GM12878 (cell line): ENCODE measurements around the gene EPB41L4B. TPM values are rescaled to one million over a fixed set of nuclear protein-coding genes. Genes with fewer than 3 reads are reported as not detected.

Experiments
- ATAC-seq: fragments of 200-7000 bp; cut with Tn5 transposase; 3 replicates; pipeline ENCODE4 v1.9.1; 2020; ENCODE audit warnings: mild to moderate bottlenecking, moderate library complexity
- BruUV-seq: library from RNA; stranded (reverse); fragments of 400-500 nt; replicated peaks from 2 replicates; lab custom pipeline; 2021; lab: Mats Ljungman, UMichigan
- CTCF ChIA-PET: fragments of 300-600 bp; sonication (Branson Sonifier 250); formaldehyde crosslinking; extraction: SDS; loops from one replicate; lab custom pipeline; 2021; ENCODE audit warnings: inconsistent platforms; lab: Yijun Ruan, JAX
- POLR2A ChIA-PET: fragments of 350-600 bp; formaldehyde crosslinking; extraction: SDS; loops from one replicate; lab custom pipeline; 2021; ENCODE audit warnings: inconsistent platforms; lab: Charles Lee
- RAD21 ChIA-PET: fragments of 300-600 bp; sonication (Branson Sonifier 250); formaldehyde crosslinking; loops from one replicate; lab custom pipeline; 2023; ENCODE audit warnings: antibody characterized with exemption; ENCODE audit not compliant: unreplicated experiment; lab: Charles Lee
- SMC1A ChIA-PET: fragments of 300-600 bp; sonication (Branson Sonifier 250); formaldehyde crosslinking; loops from one replicate; lab custom pipeline; 2023; ENCODE audit not compliant: unreplicated experiment, uncharacterized antibody; lab: Charles Lee
- DNase-seq: peaks from one replicate; pipeline ENCODE4 v3.0.0-alpha.2; 2011; ENCODE audit warnings: low read depth, low spot score
- FAIRE-seq: peaks from 3 replicates; lab custom pipeline; 2011; peaks lifted over from hg19 to GRCh38; lab: Jason Lieb, UNC
- H2AFZ ChIP-seq: 2 replicates; pipeline ENCODE4 v1.6.0; 2011; ENCODE audit warnings: low read depth, low read length, control low read depth; ENCODE audit not compliant: control insufficient read depth
- H3K27ac ChIP-seq: 2 replicates; pipeline ENCODE4 v1.5.1; 2011; ENCODE audit warnings: control low read depth; ENCODE audit not compliant: control insufficient read depth, insufficient read depth
- H3K27me3 ChIP-seq, 2 experiments: replicated peaks in 1 of 2; 2 replicates each; pipeline versions ENCODE4 v1.6.0 to v1.6.1; 2011; ENCODE audit warnings: low read length in 1 of 2; ENCODE audit not compliant: control insufficient read depth in 2 of 2, insufficient read depth in 2 of 2
- H3K36me3 ChIP-seq, 2 experiments: 2 replicates each; pipeline ENCODE4 v1.5.1; 2011; ENCODE audit warnings: low read length in 1 of 2; ENCODE audit not compliant: control insufficient read depth in 2 of 2, insufficient read depth in 2 of 2
- H3K4me1 ChIP-seq: 2 replicates; pipeline ENCODE4 v1.6.1; 2011; ENCODE audit warnings: mild to moderate bottlenecking, low read length, moderate library complexity, mixed read lengths; ENCODE audit not compliant: control insufficient read depth, insufficient read depth
- H3K4me2 ChIP-seq: 2 replicates; pipeline ENCODE4 v1.6.0; 2011; ENCODE audit warnings: control low read depth; ENCODE audit not compliant: control insufficient read depth, insufficient read depth
- H3K4me3 ChIP-seq: fragments of 200-600 bp; sonication (generic); 2 replicates; pipeline ENCODE4 v1.5.1; 2016
- H3K79me2 ChIP-seq: 2 replicates; pipeline ENCODE4 v1.6.0; 2011; ENCODE audit warnings: low read length; ENCODE audit not compliant: control insufficient read depth, insufficient read depth
- H3K9ac ChIP-seq: 2 replicates; pipeline ENCODE4 v1.8.0; 2011; ENCODE audit warnings: low read length, control low read depth, mixed read lengths; ENCODE audit not compliant: control insufficient read depth, insufficient read depth
- H3K9me3 ChIP-seq: replicated peaks from 3 replicates; pipeline ENCODE4 v1.5.1; 2011; ENCODE audit warnings: mild to moderate bottlenecking, low read length; ENCODE audit not compliant: control insufficient read depth, insufficient read depth
- H4K20me1 ChIP-seq: 2 replicates; pipeline ENCODE4 v1.6.0; 2011; ENCODE audit not compliant: control insufficient read depth, insufficient read depth
- BRCA1 ChIP-seq: IDR thresholded peaks from 2 replicates; pipeline ENCODE4 v1.6.1; 2011; ENCODE audit warnings: low read depth, low read length, improper control_type of control experiment
- CHD1 ChIP-seq: IDR thresholded peaks from 2 replicates; pipeline ENCODE4 v1.6.1; 2012; ENCODE audit warnings: low read depth, low read length, improper control_type of control experiment
- CREB1 ChIP-seq: IDR thresholded peaks from 2 replicates; pipeline ENCODE4 v1.6.1; 2012; ENCODE audit warnings: low read depth, mild to moderate bottlenecking, inconsistent platforms
- EZH2 ChIP-seq: IDR thresholded peaks from 2 replicates; pipeline ENCODE4 v1.6.1; 2012; ENCODE audit warnings: low read depth, mild to moderate bottlenecking, control low read depth, inconsistent platforms, low read length, borderline replicate concordance; ENCODE audit not compliant: control insufficient read depth
- KLF5 ChIP-seq: fragments of 450-650 bp; IDR thresholded peaks from 2 replicates; pipeline ENCODE4 v1.6.1; 2014; ENCODE audit warnings: mild to moderate bottlenecking; ENCODE audit not compliant: partially characterized antibody
- NR2F1 ChIP-seq: fragments of 450-650 bp; conservative IDR thresholded peaks from 2 replicates; pipeline ENCODE4 v1.6.1; 2017; ENCODE audit warnings: mild to moderate bottlenecking
- RB1 ChIP-seq: fragments of 450-650 bp; formaldehyde crosslinking; IDR thresholded peaks from 2 replicates; pipeline ENCODE4 v1.6.1; 2017; ENCODE audit warnings: mild to moderate bottlenecking, borderline replicate concordance
- RELA ChIP-seq: fragments of 450-650 bp; IDR thresholded peaks from 2 replicates; pipeline ENCODE4 v1.8.0; 2014; ENCODE audit warnings: borderline replicate concordance; ENCODE audit not compliant: partially characterized antibody
- SMAD1 ChIP-seq: fragments of 450-650 bp; IDR thresholded peaks from 2 replicates; pipeline ENCODE4 v1.6.1; 2018; ENCODE audit warnings: mild to moderate bottlenecking, low read depth; ENCODE audit not compliant: partially characterized antibody
- SMC3 ChIP-seq: IDR thresholded peaks from 2 replicates; pipeline ENCODE4 v1.6.1; 2011; ENCODE audit warnings: low read length, improper control_type of control experiment, borderline replicate concordance
- TCF12 ChIP-seq: IDR thresholded peaks from 2 replicates; pipeline ENCODE4 v1.6.1; 2011; ENCODE audit warnings: low read depth, mild to moderate bottlenecking, low read length
- WGBS: methylation state at CpG from one replicate; pipeline ENCODE4 v1.1.6; 2016; ENCODE audit warnings: low lambda C conversion rate; ENCODE audit not compliant: insufficient replicate concordance, insufficient coverage; ENCODE audit errors: missing lambda C conversion rate; 5-methylcytosine and 5-hydroxymethylcytosine counted together
- in situ Hi-C: fragments of 300-500 bp; cut with MboI; formaldehyde crosslinking; loops from 9 replicates; pipeline ENCODE4 v1.14.3; 2018; ENCODE audit warnings: mixed read lengths
- intact Hi-C: fragments of 100-400 bp; cut with micrococcal nuclease; formaldehyde crosslinking; loops from one replicate; pipeline ENCODE4 v1.14.2; 2022; ENCODE audit not compliant: unreplicated experiment
- polyA plus RNA-seq, 11 experiments: library from polyadenylated mRNA; depleted of rRNA in 4 of 11; unstranded in 6 of 11; stranded (reverse) in 5 of 11; fragments of >200 nt; fragmentation: Nextera tagmentation in 4 of 11; fragmentation: Illumina TruSeq in 1 of 11; extraction: Ambion mirVana in 4 of 11; extraction: Trizol in 1 of 11; gene quantifications; 1 replicate in 1 of 11; 2 replicates in 10 of 11; pipeline versions ENCODE4 v1.2.1 to v1.2.3, GENCODE V29; 2011 to 2016; ENCODE audit warnings: inconsistent platforms in 2 of 11, missing spikeins in 2 of 11, low read depth in 1 of 11
- total RNA-seq, 4 experiments: library from RNA; depleted of rRNA in 3 of 4; stranded (reverse); fragments of >200 nt in 3 of 4; fragmentation: Illumina TruSeq in 1 of 4; extraction: Trizol in 1 of 4; gene quantifications; 2 replicates each; pipeline versions ENCODE4 v1.2.1 to v1.2.3, GENCODE V29; 2013 to 2021
- TF ChIP-seq, protein P1 (sequence below): fragments of 450-650 bp; formaldehyde crosslinking; IDR thresholded peaks from 2 replicates; pipeline ENCODE4 v1.4.0; 2022; ENCODE audit warnings: mild to moderate bottlenecking, moderate library complexity
- TF ChIP-seq, protein P2 (sequence below): IDR thresholded peaks from 2 replicates; pipeline ENCODE4 v1.6.1; 2012; ENCODE audit warnings: low read depth, low read length, improper control_type of control experiment
- TF ChIP-seq, protein P3 (sequence below): IDR thresholded peaks from 2 replicates; pipeline ENCODE4 v1.6.1; 2011; ENCODE audit warnings: low read depth, mild to moderate bottlenecking, low read length, moderate library complexity, borderline replicate concordance; ENCODE audit errors: extremely low read depth
- TF ChIP-seq, protein P4 (sequence below): IDR thresholded peaks from 2 replicates; pipeline ENCODE4 v1.6.1; 2011; ENCODE audit warnings: borderline replicate concordance, low read depth, mild to moderate bottlenecking, moderate library complexity, mixed read lengths, low read length; ENCODE audit not compliant: insufficient read depth; ENCODE audit errors: extremely low read length

Gene EPB41L4B
- total and polyA plus RNA-seq, 10 of the 15 experiments (the other 5 are each of a cell fraction or from before 2014, with no cell fraction given): 0.04 to 0.75 (median 0.13) TPM; not detected in 1

GRCh38 chr9:109253241-109253636, 67.6 kb downstream of the EPB41L4B start:
- in situ Hi-C loops: no loop called here
- no peak overlapping the region for H2AFZ ChIP-seq
- CTCF ChIA-PET: interaction anchor here (0.6 to 1.2 kb wide), 4 partner anchors 43 to 186 kb away, joined by 3 to 4 read pairs (median 4); no protein-coding TSS in a partner anchor
- no peaks in the 10 kb centered on the region for H3K9me3 ChIP-seq
- H3K4me2 ChIP-seq: no peak overlapping the region
- TF ChIP-seq KLF5: no peak
- TF ChIP-seq, protein P1, sequence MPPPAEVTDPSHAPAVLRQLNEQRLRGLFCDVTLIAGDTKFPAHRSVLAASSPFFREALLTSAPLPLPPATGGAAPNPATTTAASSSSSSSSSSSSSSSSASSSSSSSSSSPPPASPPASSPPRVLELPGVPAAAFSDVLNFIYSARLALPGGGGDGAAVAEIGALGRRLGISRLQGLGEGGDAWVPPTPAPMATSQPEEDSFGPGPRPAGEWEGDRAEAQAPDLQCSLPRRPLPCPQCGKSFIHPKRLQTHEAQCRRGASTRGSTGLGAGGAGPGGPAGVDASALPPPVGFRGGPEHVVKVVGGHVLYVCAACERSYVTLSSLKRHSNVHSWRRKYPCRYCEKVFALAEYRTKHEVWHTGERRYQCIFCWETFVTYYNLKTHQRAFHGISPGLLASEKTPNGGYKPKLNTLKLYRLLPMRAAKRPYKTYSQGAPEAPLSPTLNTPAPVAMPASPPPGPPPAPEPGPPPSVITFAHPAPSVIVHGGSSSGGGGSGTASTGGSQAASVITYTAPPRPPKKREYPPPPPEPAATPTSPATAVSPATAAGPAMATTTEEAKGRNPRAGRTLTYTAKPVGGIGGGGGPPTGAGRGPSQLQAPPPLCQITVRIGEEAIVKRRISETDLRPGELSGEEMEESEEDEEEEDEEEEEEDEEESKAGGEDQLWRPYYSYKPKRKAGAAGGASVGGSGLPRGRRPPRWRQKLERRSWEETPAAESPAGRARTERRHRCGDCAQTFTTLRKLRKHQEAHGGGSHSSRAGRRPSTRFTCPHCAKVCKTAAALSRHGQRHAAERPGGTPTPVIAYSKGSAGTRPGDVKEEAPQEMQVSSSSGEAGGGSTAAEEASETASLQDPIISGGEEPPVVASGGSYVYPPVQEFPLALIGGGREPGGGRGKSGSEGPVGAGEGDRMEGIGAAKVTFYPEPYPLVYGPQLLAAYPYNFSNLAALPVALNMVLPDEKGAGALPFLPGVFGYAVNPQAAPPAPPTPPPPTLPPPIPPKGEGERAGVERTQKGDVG (CRISPR knock-in tag): no peak
- TF ChIP-seq SMAD1: no peak
- TF ChIP-seq RELA: no peak
- TF ChIP-seq RB1: no peak
- TF ChIP-seq, protein P2, sequence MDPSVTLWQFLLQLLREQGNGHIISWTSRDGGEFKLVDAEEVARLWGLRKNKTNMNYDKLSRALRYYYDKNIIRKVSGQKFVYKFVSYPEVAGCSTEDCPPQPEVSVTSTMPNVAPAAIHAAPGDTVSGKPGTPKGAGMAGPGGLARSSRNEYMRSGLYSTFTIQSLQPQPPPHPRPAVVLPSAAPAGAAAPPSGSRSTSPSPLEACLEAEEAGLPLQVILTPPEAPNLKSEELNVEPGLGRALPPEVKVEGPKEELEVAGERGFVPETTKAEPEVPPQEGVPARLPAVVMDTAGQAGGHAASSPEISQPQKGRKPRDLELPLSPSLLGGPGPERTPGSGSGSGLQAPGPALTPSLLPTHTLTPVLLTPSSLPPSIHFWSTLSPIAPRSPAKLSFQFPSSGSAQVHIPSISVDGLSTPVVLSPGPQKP: no peak
- TF ChIP-seq, protein P3, sequence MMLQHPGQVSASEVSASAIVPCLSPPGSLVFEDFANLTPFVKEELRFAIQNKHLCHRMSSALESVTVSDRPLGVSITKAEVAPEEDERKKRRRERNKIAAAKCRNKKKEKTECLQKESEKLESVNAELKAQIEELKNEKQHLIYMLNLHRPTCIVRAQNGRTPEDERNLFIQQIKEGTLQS: no peak
- TF ChIP-seq CHD1: no peak
- TF ChIP-seq, protein P4, sequence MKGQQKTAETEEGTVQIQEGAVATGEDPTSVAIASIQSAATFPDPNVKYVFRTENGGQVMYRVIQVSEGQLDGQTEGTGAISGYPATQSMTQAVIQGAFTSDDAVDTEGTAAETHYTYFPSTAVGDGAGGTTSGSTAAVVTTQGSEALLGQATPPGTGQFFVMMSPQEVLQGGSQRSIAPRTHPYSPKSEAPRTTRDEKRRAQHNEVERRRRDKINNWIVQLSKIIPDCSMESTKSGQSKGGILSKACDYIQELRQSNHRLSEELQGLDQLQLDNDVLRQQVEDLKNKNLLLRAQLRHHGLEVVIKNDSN: no peak
- no peak for TF ChIP-seq CREB1
- no peak for TF ChIP-seq NR2F1
- TF ChIP-seq BRCA1: no peak
- no peak for TF ChIP-seq EZH2
- no peak for TF ChIP-seq TCF12
- no peak for TF ChIP-seq SMC3
- TF ChIP-seq, all 136 proteins: peak for 0
- 64% methylated on average over 11 of the region's 11 CpGs for WGBS
- DNase-seq (no peak), ATAC-seq (no peak), FAIRE-seq (no peak)
- H3K4me1 ChIP-seq: no peaks in the 10 kb centered on the region
- no peak overlapping the region for H3K27ac ChIP-seq
- ChIA-PET SMC1A (no interaction called here), RAD21 (interaction anchor here (0.7 kb wide), 1 partner anchor 119 kb away, joined by 3 read pairs; no protein-coding TSS in a partner anchor), POLR2A (no interaction called here)
- no peak overlapping the region for H3K9ac ChIP-seq
- H3K36me3 ChIP-seq: no peaks in the 10 kb centered on the region
- H3K4me3 ChIP-seq: no peak overlapping the region
- no TSS peak for BruUV-seq
- H3K27me3 ChIP-seq: no peaks in the 10 kb centered on the region; a peak in 1 of 4 replicates
- no peaks in the 10 kb centered on the region for H4K20me1 ChIP-seq
- H3K79me2 ChIP-seq: no peaks in the 10 kb centered on the region
- intact Hi-C loops: no loop called here
